NCI-H1417 (cell line): ENCODE data around the gene TLDC2.
"Not testable (repeated sequence)": the region's sequence is repeated elsewhere in the genome, so short reads cannot be mapped to it uniquely, and the experiment has no call there.

Experiments used
- DNase-seq, 3 experiments: peaks; one replicate each; lab custom pipeline; 2025; lab: John Stamatoyannopoulos, UW

The TLDC2 gene

GRCh38 chr20:36905566-36905965 is 29.6 kb downstream of the TLDC2 start:
- not testable (repeated sequence) for DNase-seq

GRCh38 chr20:36906086-36906485 is 30.1 kb downstream of the TLDC2 start:
- DNase-seq = not testable (repeated sequence)

GRCh38 chr20:36908603-36909002 is 32.7 kb downstream of the TLDC2 start:
- DNase-seq = no peak

DNA sequence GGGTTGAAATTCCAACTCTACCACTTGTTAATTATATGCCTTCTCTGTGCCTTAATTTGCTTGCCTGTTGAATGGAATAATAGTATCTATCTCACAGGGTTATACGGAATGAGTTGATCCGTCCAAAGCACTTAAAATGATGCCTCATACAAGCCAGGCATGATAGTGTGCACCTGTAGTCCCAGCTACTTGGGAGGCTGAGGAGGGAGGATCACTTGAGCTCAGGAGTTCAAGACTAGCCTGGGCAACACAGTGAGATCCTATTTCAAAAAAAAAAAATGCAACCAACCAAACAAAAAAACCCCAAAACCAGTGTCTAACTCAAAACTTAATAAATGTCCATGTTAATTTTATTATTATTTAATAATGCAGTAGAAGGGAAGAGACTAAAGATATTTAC is 40.3 kb downstream of the TLDC2 start:
- DNase-seq = no peak

DNA sequence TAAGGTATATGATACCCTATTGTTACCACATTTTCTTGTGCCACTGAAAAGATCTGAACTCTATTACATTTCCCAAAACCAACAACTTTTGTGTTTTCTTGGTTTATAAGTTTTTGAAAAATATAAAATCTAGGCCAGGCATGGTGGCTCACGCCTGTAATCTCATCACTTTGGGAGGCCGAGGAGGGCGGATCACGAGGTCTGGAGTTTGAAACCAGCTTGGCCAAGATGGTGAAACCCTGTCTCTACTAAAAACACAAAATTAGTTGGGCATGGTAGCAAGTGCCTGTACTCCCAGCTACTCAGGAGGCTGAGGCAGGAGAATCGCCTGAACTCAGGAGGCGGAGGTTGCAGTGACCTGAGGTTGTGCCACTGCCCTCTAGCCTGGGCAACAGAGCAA is 41.3 kb downstream of the TLDC2 start:
- no peak for DNase-seq

GRCh38 chr20:36917943-36918342 is 42.0 kb downstream of the TLDC2 start:
- no peak for DNase-seq

- DNase-seq = peak; percentile 30 to 75 (median 32)
Observed at GRCh38 chr20:36919715-36920333, 43.9 kb downstream of the TLDC2 start.

GRCh38 chr20:36920334-36920730 is 44.4 kb downstream of the TLDC2 start:
- DNase-seq = no peak

DNA sequence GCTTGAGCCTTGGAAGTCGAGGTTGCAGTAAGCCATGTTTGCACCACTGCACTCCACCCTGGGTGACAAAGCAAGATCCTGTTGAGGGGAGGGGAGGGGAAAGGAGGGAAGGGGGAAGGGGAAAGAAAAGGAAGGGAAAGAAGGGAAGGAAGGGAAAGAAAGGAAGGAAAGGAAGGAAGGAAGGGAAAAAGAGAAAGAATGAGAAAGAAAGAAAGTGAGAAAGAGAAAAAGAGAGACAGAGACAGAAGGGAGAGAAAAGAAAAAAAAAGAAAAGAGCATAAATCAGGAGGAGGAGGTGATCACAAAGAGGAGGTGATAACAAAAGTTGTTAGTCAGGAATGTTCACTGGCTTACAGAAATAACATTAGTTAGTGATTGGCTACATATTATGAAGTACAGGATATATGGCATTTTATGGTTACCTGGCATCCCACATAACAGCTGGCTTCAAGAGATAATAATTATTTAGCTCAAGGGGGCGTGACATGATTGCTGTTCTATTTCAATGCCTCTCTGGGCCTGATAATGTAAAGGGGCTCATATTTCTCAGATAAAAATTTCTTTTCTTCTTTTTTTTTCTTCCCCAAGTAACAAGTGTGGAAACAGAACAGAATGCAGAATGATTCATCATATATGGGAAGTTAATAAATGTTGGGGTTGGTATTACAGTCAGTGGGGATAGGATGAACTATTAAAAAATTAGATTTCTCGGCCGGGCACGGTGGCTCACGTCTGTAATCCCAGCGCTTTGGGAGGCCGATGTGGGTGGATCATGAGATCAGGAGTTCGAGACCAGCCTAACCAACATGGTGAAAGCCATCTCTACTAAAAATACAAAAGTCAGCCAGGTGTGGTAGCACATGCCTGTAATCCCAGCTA is 48.5 kb downstream of the TLDC2 start:
- no peak for DNase-seq

DNA sequence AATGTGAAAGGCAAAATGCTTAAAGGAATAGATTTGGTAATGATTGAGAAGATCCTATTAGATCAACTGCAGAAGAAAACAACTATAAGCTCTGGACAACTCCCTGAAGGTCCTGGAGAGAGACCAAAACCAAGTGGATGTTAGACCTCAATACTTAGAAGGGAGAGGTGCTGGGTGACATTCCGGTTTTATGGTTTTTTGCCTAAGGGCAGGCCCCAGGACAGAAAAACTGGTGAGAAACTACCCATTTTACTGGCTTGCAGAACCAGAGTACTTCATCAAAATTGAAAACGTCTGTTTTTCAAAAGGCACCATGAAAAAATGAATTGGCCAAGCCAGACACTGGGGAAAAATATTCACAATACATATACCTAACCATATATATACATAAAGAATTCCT is 49.3 kb downstream of the TLDC2 start:
- DNase-seq = no peak

DNA sequence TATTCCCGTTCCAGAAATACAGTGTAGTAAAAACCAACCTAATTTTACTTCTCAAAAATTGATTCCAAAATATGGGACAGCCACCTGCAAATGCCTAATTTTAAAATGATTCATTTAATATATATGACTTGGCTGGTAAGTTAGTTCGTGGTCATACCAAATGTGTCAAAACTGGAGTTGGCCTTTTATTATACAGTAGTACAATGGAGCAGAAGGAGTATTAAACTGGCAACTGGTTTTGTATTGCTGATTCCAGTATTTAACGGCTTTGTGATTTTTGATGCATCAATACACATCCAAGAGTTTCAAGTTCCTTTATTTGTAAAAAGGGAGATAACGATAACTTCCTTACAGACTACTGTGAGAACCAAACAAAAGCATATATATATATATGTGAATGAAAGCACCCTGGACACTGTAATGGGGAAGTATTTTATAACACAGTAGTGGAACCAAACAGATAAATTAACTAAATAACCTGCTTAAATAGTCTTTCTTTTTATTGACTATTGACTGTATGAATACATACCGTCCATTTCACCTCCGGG is 50.8 kb downstream of the TLDC2 start:
- no peak for DNase-seq

- DNase-seq = no peak
Observed at GRCh38 chr20:36927704-36928103, 51.8 kb downstream of the TLDC2 start.

DNA sequence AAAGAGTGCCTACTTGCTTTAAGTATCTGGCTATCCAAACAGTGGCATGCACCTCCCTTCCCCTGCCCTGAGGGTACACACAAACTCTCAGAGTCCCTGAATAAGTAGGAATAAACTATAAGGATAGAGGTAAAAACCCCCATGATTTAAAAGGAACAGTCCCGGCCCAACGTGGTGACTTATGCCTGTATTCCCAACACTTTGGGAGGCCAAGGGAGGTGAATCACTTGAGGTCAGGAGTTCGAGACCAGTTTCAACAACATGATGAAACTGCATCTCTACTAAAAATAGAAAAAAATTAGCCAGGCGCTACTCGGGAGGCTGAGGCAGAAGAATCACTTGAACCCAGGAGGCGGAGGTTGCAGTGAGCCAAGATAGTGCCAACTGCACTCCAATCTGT is 53.4 kb downstream of the TLDC2 start:
- no peak for DNase-seq

DNA sequence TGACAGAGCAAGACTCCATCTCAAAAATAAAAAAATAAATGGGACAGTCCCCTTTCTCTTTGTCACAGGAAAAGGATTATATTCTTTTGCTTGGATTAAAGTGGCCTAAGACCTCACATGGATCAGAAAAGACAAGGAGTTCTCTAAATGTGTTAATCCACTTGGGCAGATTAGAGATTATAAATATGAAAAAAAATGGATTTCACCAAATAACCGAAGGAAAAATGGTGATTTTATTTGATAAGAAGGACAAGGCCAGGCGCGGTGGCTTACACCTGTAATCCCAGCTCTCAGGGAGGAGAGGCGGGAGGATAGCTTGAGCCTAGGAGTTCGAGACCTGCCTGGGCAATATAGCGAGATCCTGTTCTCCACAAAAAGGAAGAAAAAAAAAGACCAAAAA is 53.8 kb downstream of the TLDC2 start:
- no peak for DNase-seq

- DNase-seq = not testable (repeated sequence)
Observed at GRCh38 chr20:36932067-36932466, 56.1 kb downstream of the TLDC2 start.

DNA sequence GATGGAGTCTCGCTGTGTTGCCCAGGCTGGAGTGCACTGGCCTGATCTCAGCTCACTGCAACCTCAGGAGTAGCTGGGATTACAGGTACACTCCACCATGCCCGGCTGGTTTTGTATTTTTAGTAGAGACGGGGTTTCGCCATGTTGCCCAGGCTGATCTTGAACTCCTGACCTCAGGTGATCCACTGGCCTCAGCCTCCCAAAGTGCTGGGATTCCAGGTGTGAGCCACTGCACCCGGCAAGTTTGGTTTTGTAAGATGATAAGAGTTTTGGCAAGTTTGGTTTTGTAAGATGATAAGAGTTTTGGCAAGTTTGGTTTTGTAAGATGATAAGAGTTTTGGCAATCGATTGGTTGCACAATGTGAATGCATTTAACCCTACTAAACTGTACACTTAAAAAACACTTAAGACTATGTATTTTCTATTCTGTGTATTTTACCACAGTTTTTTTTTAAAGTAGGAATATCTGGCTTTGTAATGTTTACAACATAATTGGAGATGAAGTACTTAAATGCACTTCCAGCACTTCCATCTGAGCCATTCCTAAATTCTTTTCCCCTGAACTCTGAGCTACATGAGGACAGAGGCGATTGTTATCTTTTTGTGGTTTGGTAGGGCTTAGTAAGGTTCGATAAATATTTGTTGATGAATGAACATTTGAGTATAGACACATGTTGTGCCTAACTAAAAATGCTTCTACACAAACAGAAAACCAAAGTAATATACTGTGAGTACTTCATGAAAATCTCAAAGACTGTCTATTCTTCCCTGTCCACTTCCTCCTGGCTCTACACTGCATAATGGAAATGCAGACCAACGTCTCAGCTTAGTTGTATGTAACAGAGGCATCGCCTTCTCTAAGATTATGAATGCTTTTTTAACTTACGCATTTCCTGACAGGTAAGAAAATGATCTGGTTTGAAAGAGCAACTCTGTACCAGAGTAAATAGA is 56.8 kb downstream of the TLDC2 start:
- no peak for DNase-seq

GRCh38 chr20:36933571-36933970 is 57.6 kb downstream of the TLDC2 start:
- not testable (repeated sequence) for DNase-seq

DNA sequence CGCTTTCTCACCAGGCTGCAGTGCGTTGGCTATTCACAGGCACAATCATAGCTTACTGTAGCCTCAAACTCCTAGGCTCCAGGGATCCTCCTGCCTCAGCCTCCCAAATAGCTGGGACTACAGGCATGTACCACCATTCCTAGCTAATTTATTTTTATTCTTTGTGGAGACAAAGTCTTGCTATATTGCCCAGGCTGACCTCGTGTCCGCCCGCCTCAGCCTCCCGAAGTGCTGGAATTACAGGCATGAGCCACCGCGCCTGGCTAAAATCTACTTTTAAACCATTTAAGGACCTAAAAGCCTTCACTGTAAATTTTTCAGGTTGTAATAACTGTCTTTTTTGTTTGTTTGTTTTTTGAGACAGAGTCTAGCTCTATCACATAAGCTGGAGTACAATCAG is 60.4 kb downstream of the TLDC2 start:
- DNase-seq = no peak

DNA sequence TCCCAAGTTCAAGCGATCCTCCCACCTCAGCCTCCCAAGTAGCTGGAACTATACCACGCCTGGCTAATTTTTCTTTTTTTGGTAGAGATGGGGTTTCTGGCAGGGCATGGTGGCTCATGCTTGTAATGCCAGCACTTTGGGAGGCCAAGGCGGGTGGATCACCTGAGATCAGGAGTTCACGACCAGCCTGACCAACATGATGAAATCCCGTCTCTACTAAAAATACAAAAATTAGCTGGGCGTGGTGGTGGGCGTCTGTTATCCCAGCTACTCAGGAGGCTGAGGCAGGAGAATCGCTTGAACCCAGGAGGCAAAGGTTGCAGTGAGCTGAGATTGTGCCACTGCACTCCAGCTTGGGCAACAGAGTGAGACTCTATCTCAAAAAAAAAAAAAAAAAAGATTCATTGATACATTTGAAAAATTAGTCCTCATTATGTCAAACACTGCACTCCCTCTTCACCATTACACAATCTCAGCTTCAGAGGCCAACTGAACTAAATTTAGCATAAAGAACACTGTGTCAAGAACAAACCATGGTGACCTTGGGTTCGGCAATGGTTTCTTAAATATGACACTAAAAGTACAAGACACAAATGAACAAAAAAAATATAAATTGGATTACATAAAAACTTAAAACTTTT is 60.9 kb downstream of the TLDC2 start:
- not testable (repeated sequence) for DNase-seq

- no peak for DNase-seq
Observed at GRCh38 chr20:36937402-36937770, 61.4 kb downstream of the TLDC2 start.

GRCh38 chr20:36941401-36941835 is 65.5 kb downstream of the TLDC2 start:
- DNase-seq = no peak
